Endothelial cell (in vitro differentiated cells): Measurements from ENCODE around the gene AUTS2. TPM values are rescaled to one million over a fixed set of nuclear protein-coding genes. Genes with fewer than 3 reads are reported as not detected.

Experiments
- DNase-seq: peaks from one replicate; pipeline ENCODE4 v3.0.0; 2021; ENCODE audit warnings: low spot score
- H3K27ac Mint-ChIP-seq: one replicate; pipeline ENCODE4 v1.8.0; 2021; ENCODE audit warnings: mixed read lengths, inconsistent platforms; ENCODE audit not compliant: unreplicated experiment
- H3K27me3 Mint-ChIP-seq: one replicate; pipeline ENCODE4 v1.8.0; 2021; ENCODE audit warnings: mild to moderate bottlenecking, moderate library complexity, mixed read lengths, inconsistent platforms; ENCODE audit not compliant: unreplicated experiment
- H3K36me3 Mint-ChIP-seq: one replicate; pipeline ENCODE4 v1.8.0; 2021; ENCODE audit warnings: mild to moderate bottlenecking, low read depth, mixed read lengths, inconsistent platforms; ENCODE audit not compliant: unreplicated experiment
- H3K4me1 Mint-ChIP-seq: one replicate; pipeline ENCODE4 v1.8.0; 2021; ENCODE audit warnings: mild to moderate bottlenecking, mixed read lengths, inconsistent platforms; ENCODE audit not compliant: unreplicated experiment
- H3K4me3 Mint-ChIP-seq: one replicate; pipeline ENCODE4 v1.8.0; 2021; ENCODE audit warnings: mild to moderate bottlenecking, mixed read lengths, inconsistent platforms; ENCODE audit not compliant: unreplicated experiment
- H3K9me3 Mint-ChIP-seq: one replicate; pipeline ENCODE4 v1.8.0; 2021; ENCODE audit warnings: mixed read lengths, inconsistent platforms; ENCODE audit not compliant: unreplicated experiment
- total RNA-seq: library from RNA; stranded (reverse); fragmentation: NEBNext Ultra II Directional; extraction: Animal tissue kit (Norgen Biotek cat#: 25700); gene quantifications from one replicate; pipeline ENCODE4 v1.2.1, GENCODE V29; 2021; ENCODE audit not compliant: unreplicated experiment
- TF ChIP-seq, protein P1 (sequence below): fragments of 200-600 bp; sonication (generic); IDR thresholded peaks from one replicate; pipeline ENCODE4 v1.5.0; 2021; ENCODE audit warnings: antibody characterized with exemption; ENCODE audit not compliant: unreplicated experiment

The AUTS2 gene
- total RNA-seq, 1 donor from 2014 or later, result 103 TPM

DNA sequence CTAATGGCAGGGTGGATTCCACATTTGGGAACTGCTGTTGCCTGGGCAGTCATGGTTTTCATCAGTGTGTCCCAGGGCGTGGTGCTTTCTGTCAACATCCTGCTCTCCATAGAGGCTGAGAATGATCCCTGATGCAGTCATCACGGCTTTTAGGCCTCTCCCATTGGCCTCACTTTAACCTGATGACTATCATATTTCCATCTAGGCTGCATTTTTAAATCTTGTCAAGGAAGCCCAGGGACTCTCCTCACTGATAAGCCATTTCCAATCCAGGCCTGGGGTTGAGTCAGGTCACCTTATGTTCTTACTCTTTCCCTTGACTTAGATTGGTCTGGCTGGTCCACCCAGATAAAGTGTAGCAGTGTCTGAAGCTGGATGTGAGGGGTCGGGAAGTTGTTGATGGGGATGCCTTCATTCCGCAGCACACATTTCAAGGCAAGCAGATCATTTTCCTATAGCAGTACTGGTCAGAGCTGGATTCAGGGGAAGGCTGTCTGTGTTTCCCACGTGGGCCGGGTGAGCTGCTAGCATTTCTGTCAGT, 177.0 kb downstream of the AUTS2 start:
- no peak for DNase-seq
- Mint-ChIP-seq H3K36me3 (no peaks in the 10 kb centered on the region), H3K4me1 (peaks cover 6% of the 10 kb centered on the region), H3K27me3 (no peaks in the 10 kb centered on the region), H3K4me3 (no peak overlapping the region), H3K27ac (no peak overlapping the region), H3K9me3 (no peaks in the 10 kb centered on the region)
- TF ChIP-seq, protein P1, sequence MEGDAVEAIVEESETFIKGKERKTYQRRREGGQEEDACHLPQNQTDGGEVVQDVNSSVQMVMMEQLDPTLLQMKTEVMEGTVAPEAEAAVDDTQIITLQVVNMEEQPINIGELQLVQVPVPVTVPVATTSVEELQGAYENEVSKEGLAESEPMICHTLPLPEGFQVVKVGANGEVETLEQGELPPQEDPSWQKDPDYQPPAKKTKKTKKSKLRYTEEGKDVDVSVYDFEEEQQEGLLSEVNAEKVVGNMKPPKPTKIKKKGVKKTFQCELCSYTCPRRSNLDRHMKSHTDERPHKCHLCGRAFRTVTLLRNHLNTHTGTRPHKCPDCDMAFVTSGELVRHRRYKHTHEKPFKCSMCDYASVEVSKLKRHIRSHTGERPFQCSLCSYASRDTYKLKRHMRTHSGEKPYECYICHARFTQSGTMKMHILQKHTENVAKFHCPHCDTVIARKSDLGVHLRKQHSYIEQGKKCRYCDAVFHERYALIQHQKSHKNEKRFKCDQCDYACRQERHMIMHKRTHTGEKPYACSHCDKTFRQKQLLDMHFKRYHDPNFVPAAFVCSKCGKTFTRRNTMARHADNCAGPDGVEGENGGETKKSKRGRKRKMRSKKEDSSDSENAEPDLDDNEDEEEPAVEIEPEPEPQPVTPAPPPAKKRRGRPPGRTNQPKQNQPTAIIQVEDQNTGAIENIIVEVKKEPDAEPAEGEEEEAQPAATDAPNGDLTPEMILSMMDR, result no peak

DNA sequence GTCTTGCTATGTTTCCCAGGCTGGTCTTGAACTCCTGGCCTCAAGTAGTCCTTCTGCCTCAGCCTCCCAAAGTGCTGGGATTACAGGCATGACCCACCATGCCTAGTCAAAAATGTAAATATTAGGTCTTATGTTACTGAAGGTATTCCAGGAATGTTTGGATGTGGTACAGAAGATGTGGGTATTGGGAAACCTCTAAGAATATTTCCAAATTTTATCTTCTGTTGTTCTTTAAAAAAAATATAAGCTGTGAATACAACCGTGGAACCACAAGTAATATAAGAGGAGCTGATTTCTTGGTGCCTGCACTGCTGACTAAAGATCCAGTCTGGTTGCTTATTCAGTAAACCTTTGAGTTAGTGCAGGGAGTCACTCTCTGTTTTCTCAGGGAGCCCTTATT, 178.3 kb downstream of the AUTS2 start:
- H3K36me3 Mint-ChIP-seq, result no peaks in the 10 kb centered on the region
- no peaks in the 10 kb centered on the region for H3K9me3 Mint-ChIP-seq
- no peak overlapping the region for H3K27ac Mint-ChIP-seq
- H3K27me3 Mint-ChIP-seq, result no peaks in the 10 kb centered on the region
- TF ChIP-seq, protein P1, result no peak
- DNase-seq, result no peak
- H3K4me3 Mint-ChIP-seq, result no peak overlapping the region
- peaks cover 13% of the 10 kb centered on the region for H3K4me1 Mint-ChIP-seq

DNA sequence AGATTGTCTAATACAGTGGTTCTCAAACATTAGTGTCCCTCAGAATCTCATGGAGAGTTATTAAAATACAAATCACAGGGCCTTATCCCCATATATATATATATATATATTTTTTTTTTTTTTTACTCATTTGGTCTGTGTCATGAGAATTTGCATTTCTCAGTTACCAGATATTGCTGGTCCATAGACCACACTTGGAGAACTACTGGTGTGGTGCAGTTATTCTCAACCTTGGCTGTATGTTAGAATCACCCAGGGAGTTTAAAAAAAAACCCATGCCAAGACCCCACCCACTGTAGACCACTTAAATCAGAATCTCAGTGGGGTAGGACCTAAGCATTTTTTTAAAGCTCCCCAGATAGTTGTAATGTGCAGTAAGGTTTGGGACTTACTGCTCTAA, 179.9 kb downstream of the AUTS2 start:
- no peaks in the 10 kb centered on the region for H3K9me3 Mint-ChIP-seq
- H3K4me3 Mint-ChIP-seq, result no peak overlapping the region
- no peak overlapping the region for H3K27ac Mint-ChIP-seq
- no peaks in the 10 kb centered on the region for H3K36me3 Mint-ChIP-seq
- peaks cover 14% of the 10 kb centered on the region for H3K4me1 Mint-ChIP-seq
- no peak for DNase-seq
- H3K27me3 Mint-ChIP-seq, result no peaks in the 10 kb centered on the region
- TF ChIP-seq, protein P1, result no peak

GRCh38 chr7:69780379-69780778, 182.1 kb downstream of the AUTS2 start:
- peak overlapping the region; percentile 16 for H3K27ac Mint-ChIP-seq
- TF ChIP-seq, protein P1, result no peak
- peaks cover 10% of the 10 kb centered on the region for H3K4me1 Mint-ChIP-seq
- H3K4me3 Mint-ChIP-seq, result no peak overlapping the region
- H3K27me3 Mint-ChIP-seq, result no peaks in the 10 kb centered on the region
- H3K36me3 Mint-ChIP-seq, result peaks cover 4% of the 10 kb centered on the region
- DNase-seq, result no peak
- H3K9me3 Mint-ChIP-seq, result no peaks in the 10 kb centered on the region

DNA sequence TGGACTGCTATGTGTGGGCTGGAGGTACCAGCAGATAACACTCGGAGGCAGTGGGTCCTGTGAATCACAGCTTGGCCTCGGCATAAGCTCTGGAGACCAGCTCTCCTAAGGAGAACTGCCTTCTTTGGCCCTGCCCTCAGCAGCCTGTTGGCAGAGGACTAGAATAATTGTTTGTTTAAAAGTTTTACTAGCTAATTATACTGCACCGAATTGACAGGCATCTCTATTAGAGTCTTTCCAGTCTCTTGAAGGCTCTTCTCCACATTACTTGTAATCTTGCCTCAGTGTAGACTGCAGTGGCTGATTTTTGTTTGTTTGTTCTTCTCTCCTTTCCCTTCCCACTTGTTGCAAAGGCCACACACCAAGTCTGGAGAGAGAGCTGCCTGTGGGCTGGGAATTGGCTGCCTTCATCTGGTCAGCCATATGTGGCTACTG, 183.2 kb downstream of the AUTS2 start:
- Mint-ChIP-seq H3K9me3 (no peaks in the 10 kb centered on the region), H3K4me3 (no peak overlapping the region), H3K27me3 (no peaks in the 10 kb centered on the region), H3K36me3 (peaks cover 4% of the 10 kb centered on the region), H3K4me1 (peaks cover 9% of the 10 kb centered on the region), H3K27ac (no peak overlapping the region)
- TF ChIP-seq, protein P1, result no peak
- DNase-seq, result no peak
